ENCODE results near the gene DYNC1I2.

The DYNC1I2 gene

GRCh38 chr2:171719660-171720059, 32.4 kb downstream of the DYNC1I2 start:
- Histone ChIP-seq H3K36me3 (ENCODE audit: insufficient read depth, low read length) (peaks cover 60% of the 10 kb centered on the region), H3K9me3 (replicated peaks; ENCODE audit: low read length) (no peaks in the 10 kb centered on the region), H3K27me3 (ENCODE audit: control insufficient read depth, insufficient read depth, low read length) (no peaks in the 10 kb centered on the region), H3K9ac (ENCODE audit: low read depth, low read length) (no peak overlapping the region), H3K4me2 (ENCODE audit: low read length) (no peak overlapping the region), H3K4me3 (ENCODE audit: low read length) (no peak overlapping the region), H3K4me1 (ENCODE audit: control insufficient read depth, insufficient read depth, low read length) (no peaks in the 10 kb centered on the region)

GRCh38 chr2:171723716-171724683, 36.7 kb downstream of the DYNC1I2 start:
- no peaks in the 10 kb centered on the region for H3K27me3 ChIP-seq (ENCODE audit: control insufficient read depth, insufficient read depth, low read length)
- no peaks in the 10 kb centered on the region for H3K9me3 ChIP-seq (replicated peaks; ENCODE audit: low read length)
- no peaks in the 10 kb centered on the region for H3K4me1 ChIP-seq (ENCODE audit: control insufficient read depth, insufficient read depth, low read length)
- H3K4me2 ChIP-seq (ENCODE audit: low read length): no peak overlapping the region
- H3K4me3 ChIP-seq (ENCODE audit: low read length): no peak overlapping the region
- peaks cover 64% of the 10 kb centered on the region for H3K36me3 ChIP-seq (ENCODE audit: insufficient read depth, low read length)
- H3K9ac ChIP-seq (ENCODE audit: low read depth, low read length): no peak overlapping the region

GRCh38 chr2:171726847-171727450, 39.7 kb downstream of the DYNC1I2 start:
- H3K4me3 ChIP-seq (ENCODE audit: low read length): no peak overlapping the region
- H3K27me3 ChIP-seq (ENCODE audit: control insufficient read depth, insufficient read depth, low read length): no peaks in the 10 kb centered on the region
- no peak overlapping the region for H3K4me2 ChIP-seq (ENCODE audit: low read length)
- no peaks in the 10 kb centered on the region for H3K9me3 ChIP-seq (replicated peaks; ENCODE audit: low read length)
- H3K4me1 ChIP-seq (ENCODE audit: control insufficient read depth, insufficient read depth, low read length): no peaks in the 10 kb centered on the region
- peaks cover 74% of the 10 kb centered on the region for H3K36me3 ChIP-seq (ENCODE audit: insufficient read depth, low read length)
- no peak overlapping the region for H3K9ac ChIP-seq (ENCODE audit: low read depth, low read length)

- H3K4me2 ChIP-seq (ENCODE audit: low read length): no peak overlapping the region
- H3K9ac ChIP-seq (ENCODE audit: low read depth, low read length): no peak overlapping the region
- H3K4me3 ChIP-seq (ENCODE audit: low read length): no peak overlapping the region
- no peaks in the 10 kb centered on the region for H3K4me1 ChIP-seq (ENCODE audit: control insufficient read depth, insufficient read depth, low read length)
- H3K27me3 ChIP-seq (ENCODE audit: control insufficient read depth, insufficient read depth, low read length): no peaks in the 10 kb centered on the region
- peaks cover 72% of the 10 kb centered on the region for H3K36me3 ChIP-seq (ENCODE audit: insufficient read depth, low read length)
- no peaks in the 10 kb centered on the region for H3K9me3 ChIP-seq (replicated peaks; ENCODE audit: low read length)
These were observed 42.0 kb downstream of the DYNC1I2 start for GRCh38 chr2:171728989-171729951.

DNA sequence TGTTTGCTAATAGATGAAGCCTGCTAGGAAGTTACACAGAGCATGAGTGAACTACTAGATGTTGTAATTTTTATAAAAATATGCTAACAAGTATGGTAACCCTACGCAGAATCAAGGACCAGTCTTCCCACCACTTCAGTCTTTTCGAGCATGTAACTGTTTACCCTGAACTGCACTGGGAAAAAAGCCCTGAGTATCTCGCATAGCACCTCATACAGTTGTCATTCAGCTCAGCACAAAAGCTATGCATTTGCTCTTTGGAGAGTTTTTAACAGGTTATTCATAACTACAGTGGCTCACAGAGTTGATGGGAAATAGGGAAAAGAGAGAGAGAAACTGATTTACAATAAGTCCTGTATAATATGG, 42.7 kb downstream of the DYNC1I2 start:
- peaks cover 76% of the 10 kb centered on the region for H3K36me3 ChIP-seq (ENCODE audit: insufficient read depth, low read length)
- no peak overlapping the region for H3K4me3 ChIP-seq (ENCODE audit: low read length)
- H3K9ac ChIP-seq (ENCODE audit: low read depth, low read length): no peak overlapping the region
- H3K27me3 ChIP-seq (ENCODE audit: control insufficient read depth, insufficient read depth, low read length): no peaks in the 10 kb centered on the region
- no peaks in the 10 kb centered on the region for H3K4me1 ChIP-seq (ENCODE audit: control insufficient read depth, insufficient read depth, low read length)
- no peaks in the 10 kb centered on the region for H3K9me3 ChIP-seq (replicated peaks; ENCODE audit: low read length)
- no peak overlapping the region for H3K4me2 ChIP-seq (ENCODE audit: low read length)

GRCh38 chr2:171735991-171736710, 48.9 kb downstream of the DYNC1I2 start:
- H3K4me1 ChIP-seq (ENCODE audit: control insufficient read depth, insufficient read depth, low read length): no peaks in the 10 kb centered on the region
- peaks cover 64% of the 10 kb centered on the region for H3K36me3 ChIP-seq (ENCODE audit: insufficient read depth, low read length)
- no peak overlapping the region for H3K4me2 ChIP-seq (ENCODE audit: low read length)
- no peak overlapping the region for H3K9ac ChIP-seq (ENCODE audit: low read depth, low read length)
- no peak overlapping the region for H3K4me3 ChIP-seq (ENCODE audit: low read length)
- H3K27me3 ChIP-seq (ENCODE audit: control insufficient read depth, insufficient read depth, low read length): no peaks in the 10 kb centered on the region
- H3K9me3 ChIP-seq (replicated peaks; ENCODE audit: low read length): no peaks in the 10 kb centered on the region

- Histone ChIP-seq H3K4me1 (ENCODE audit: control insufficient read depth, insufficient read depth, low read length) (no peaks in the 10 kb centered on the region), H3K27me3 (ENCODE audit: control insufficient read depth, insufficient read depth, low read length) (no peaks in the 10 kb centered on the region), H3K36me3 (ENCODE audit: insufficient read depth, low read length) (peaks cover 72% of the 10 kb centered on the region), H3K4me2 (ENCODE audit: low read length) (no peak overlapping the region), H3K4me3 (ENCODE audit: low read length) (no peak overlapping the region), H3K9me3 (replicated peaks; ENCODE audit: low read length) (no peaks in the 10 kb centered on the region), H3K9ac (ENCODE audit: low read depth, low read length) (no peak overlapping the region)
These were observed 53.9 kb downstream of the DYNC1I2 start for GRCh38 chr2:171741189-171741588.

DNA sequence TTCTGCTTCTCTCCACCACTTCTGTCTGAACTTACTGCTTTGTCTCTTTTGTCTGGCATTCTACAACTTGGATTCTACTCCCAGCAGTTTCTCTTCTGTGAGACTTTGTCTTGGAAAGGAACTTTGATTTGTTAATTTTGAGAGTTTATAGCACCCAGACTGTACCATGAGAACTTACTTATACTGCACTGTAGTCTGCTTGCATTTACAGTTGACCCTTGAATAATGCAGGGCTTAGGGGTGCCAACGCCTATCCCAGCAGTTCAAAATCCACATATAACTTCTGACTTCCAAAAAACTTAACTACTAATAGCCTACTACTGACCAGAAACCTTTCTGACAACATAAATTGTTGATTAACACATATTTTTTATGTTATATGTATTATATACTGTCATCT, 55.5 kb downstream of the DYNC1I2 start:
- Histone ChIP-seq H3K4me2 (ENCODE audit: low read length) (no peak overlapping the region), H3K27me3 (ENCODE audit: control insufficient read depth, insufficient read depth, low read length) (no peaks in the 10 kb centered on the region), H3K9me3 (replicated peaks; ENCODE audit: low read length) (no peaks in the 10 kb centered on the region), H3K4me1 (ENCODE audit: control insufficient read depth, insufficient read depth, low read length) (no peaks in the 10 kb centered on the region), H3K36me3 (ENCODE audit: insufficient read depth, low read length) (peaks cover 74% of the 10 kb centered on the region), H3K9ac (ENCODE audit: low read depth, low read length) (no peak overlapping the region), H3K4me3 (ENCODE audit: low read length) (no peak overlapping the region)

DNA sequence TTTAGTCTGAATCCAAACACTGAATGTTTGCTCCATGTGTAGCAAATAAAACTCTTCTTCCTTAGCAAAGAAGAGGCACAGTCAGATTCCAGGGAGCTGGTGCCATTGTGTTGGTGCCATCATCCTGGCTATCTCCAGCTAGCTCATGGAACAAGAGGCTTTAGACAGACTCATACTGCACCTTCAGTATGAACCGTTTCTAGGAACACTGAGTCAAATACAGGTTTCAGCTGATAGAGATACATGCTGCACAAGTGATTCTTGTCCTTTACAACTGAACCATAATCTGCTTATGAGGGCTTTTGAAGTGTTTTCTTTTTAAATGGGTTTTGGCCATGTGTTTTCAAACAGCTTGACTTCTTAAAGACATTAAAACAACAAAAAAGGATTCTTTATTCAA, 57.9 kb downstream of the DYNC1I2 start:
- H3K9me3 ChIP-seq (replicated peaks; ENCODE audit: low read length): no peaks in the 10 kb centered on the region
- H3K27me3 ChIP-seq (ENCODE audit: control insufficient read depth, insufficient read depth, low read length): no peaks in the 10 kb centered on the region
- H3K4me3 ChIP-seq (ENCODE audit: low read length): no peak overlapping the region
- H3K4me2 ChIP-seq (ENCODE audit: low read length): no peak overlapping the region
- H3K36me3 ChIP-seq (ENCODE audit: insufficient read depth, low read length): peaks cover 77% of the 10 kb centered on the region
- H3K9ac ChIP-seq (ENCODE audit: low read depth, low read length): no peak overlapping the region
- no peaks in the 10 kb centered on the region for H3K4me1 ChIP-seq (ENCODE audit: control insufficient read depth, insufficient read depth, low read length)

GRCh38 chr2:171745806-171746205, 58.5 kb downstream of the DYNC1I2 start:
- Histone ChIP-seq H3K4me3 (ENCODE audit: low read length) (no peak overlapping the region), H3K4me2 (ENCODE audit: low read length) (no peak overlapping the region), H3K9ac (ENCODE audit: low read depth, low read length) (no peak overlapping the region), H3K27me3 (ENCODE audit: control insufficient read depth, insufficient read depth, low read length) (no peaks in the 10 kb centered on the region), H3K4me1 (ENCODE audit: control insufficient read depth, insufficient read depth, low read length) (no peaks in the 10 kb centered on the region), H3K9me3 (replicated peaks; ENCODE audit: low read length) (no peaks in the 10 kb centered on the region), H3K36me3 (ENCODE audit: insufficient read depth, low read length) (peaks cover 82% of the 10 kb centered on the region)

GRCh38 chr2:171747371-171747770, 60.1 kb downstream of the DYNC1I2 start:
- no peak overlapping the region for H3K9ac ChIP-seq (ENCODE audit: low read depth, low read length)
- no peaks in the 10 kb centered on the region for H3K4me1 ChIP-seq (ENCODE audit: control insufficient read depth, insufficient read depth, low read length)
- no peak overlapping the region for H3K4me3 ChIP-seq (ENCODE audit: low read length)
- no peak overlapping the region for H3K4me2 ChIP-seq (ENCODE audit: low read length)
- H3K9me3 ChIP-seq (replicated peaks; ENCODE audit: low read length): no peaks in the 10 kb centered on the region
- H3K27me3 ChIP-seq (ENCODE audit: control insufficient read depth, insufficient read depth, low read length): no peaks in the 10 kb centered on the region
- H3K36me3 ChIP-seq (ENCODE audit: insufficient read depth, low read length): peaks cover 85% of the 10 kb centered on the region
